Trophoblast cell (in vitro differentiated cells and primary cell): Measurements from ENCODE around the gene DGKD.

Source experiments
- DNase-seq, 2 donors: peaks; one replicate each; pipeline ENCODE4 v3.0.0-alpha.2; 2016
- H2AFZ ChIP-seq: 2 replicates; pipeline ENCODE4 v1.6.1; 2013; ENCODE audit warnings: low read length, moderate library complexity, mild to moderate bottlenecking; ENCODE audit not compliant: insufficient read depth, poor library complexity
- H2AK5ac ChIP-seq: 2 replicates; pipeline ENCODE4 v1.6.1; 2013; ENCODE audit warnings: mild to moderate bottlenecking, low read length
- H2BK120ac ChIP-seq: 2 replicates; pipeline ENCODE4 v1.6.1; 2013; ENCODE audit warnings: low read length, mild to moderate bottlenecking, moderate library complexity; ENCODE audit not compliant: insufficient read depth, poor library complexity
- H2BK12ac ChIP-seq: 2 replicates; pipeline ENCODE4 v1.6.1; 2013; ENCODE audit warnings: mild to moderate bottlenecking, low read length, moderate library complexity
- H2BK5ac ChIP-seq: 2 replicates; pipeline ENCODE4 v1.6.1; 2013; ENCODE audit warnings: low read length, low read depth, moderate library complexity, mild to moderate bottlenecking; ENCODE audit not compliant: poor library complexity
- H3K14ac ChIP-seq: 2 replicates; pipeline ENCODE4 v1.6.1; 2013; ENCODE audit warnings: mild to moderate bottlenecking, low read length
- H3K18ac ChIP-seq: 2 replicates; pipeline ENCODE4 v1.6.1; 2013; ENCODE audit warnings: mild to moderate bottlenecking, low read length
- H3K23ac ChIP-seq: 2 replicates; pipeline ENCODE4 v1.6.1; 2013; ENCODE audit warnings: low read length
- H3K27ac ChIP-seq: 2 replicates; pipeline ENCODE4 v1.5.1; 2013; ENCODE audit warnings: low read depth, mild to moderate bottlenecking, inconsistent platforms, low read length, moderate library complexity
- H3K27me3 ChIP-seq: 2 replicates; pipeline ENCODE4 v1.6.1; 2013; ENCODE audit warnings: inconsistent platforms, mild to moderate bottlenecking, low read length, moderate library complexity; ENCODE audit not compliant: insufficient read depth
- H3K36me3 ChIP-seq, 2 experiments: 1 replicate in 1 of 2; 2 replicates in 1 of 2; pipeline ENCODE4 v1.6.1; 2013; ENCODE audit warnings: low read length in 2 of 2, mild to moderate bottlenecking in 2 of 2, moderate library complexity in 1 of 2; ENCODE audit not compliant: insufficient read depth in 2 of 2, control insufficient read depth in 1 of 2
- H3K4ac ChIP-seq: 2 replicates; pipeline ENCODE4 v1.6.1; 2013; ENCODE audit warnings: low read depth, mild to moderate bottlenecking, low read length, moderate library complexity
- H3K4me1 ChIP-seq, 2 experiments: 1 replicate in 1 of 2; 2 replicates in 1 of 2; pipeline ENCODE4 v1.6.1; 2013; ENCODE audit warnings: low read length in 2 of 2, mild to moderate bottlenecking in 2 of 2, moderate library complexity in 1 of 2; ENCODE audit not compliant: insufficient read depth in 2 of 2, control insufficient read depth in 1 of 2
- H3K4me2 ChIP-seq: 2 replicates; pipeline ENCODE4 v1.6.1; 2013; ENCODE audit warnings: inconsistent platforms, mild to moderate bottlenecking, low read length, moderate library complexity
- H3K4me3 ChIP-seq: 2 replicates; pipeline ENCODE4 v1.5.1; 2013; ENCODE audit warnings: mild to moderate bottlenecking, low read depth, low read length, inconsistent platforms
- H3K79me1 ChIP-seq: one replicate; pipeline ENCODE4 v1.6.1; 2013; ENCODE audit warnings: low read length
- H3K79me2 ChIP-seq: 2 replicates; pipeline ENCODE4 v1.6.1; 2013; ENCODE audit warnings: low read length, mild to moderate bottlenecking; ENCODE audit not compliant: control insufficient read depth, insufficient read depth, poor library complexity
- H3K9ac ChIP-seq: 2 replicates; pipeline ENCODE4 v1.6.1; 2013; ENCODE audit warnings: mild to moderate bottlenecking, low read length
- H3K9me3 ChIP-seq: 2 replicates; pipeline ENCODE4 v1.6.1; 2013; ENCODE audit warnings: low read depth, mild to moderate bottlenecking, control low read depth, inconsistent platforms, low read length; ENCODE audit not compliant: insufficient read depth
- H4K12ac ChIP-seq: 2 replicates; pipeline ENCODE4 v1.6.1; 2013; ENCODE audit warnings: low read depth, mild to moderate bottlenecking, low read length, moderate library complexity
- H4K8ac ChIP-seq: 2 replicates; pipeline ENCODE4 v1.6.1; 2013; ENCODE audit warnings: low read depth, mild to moderate bottlenecking, low read length, moderate library complexity
- H4K91ac ChIP-seq: one replicate; pipeline ENCODE4 v1.6.1; 2013; ENCODE audit warnings: low read depth, mild to moderate bottlenecking, low read length, moderate library complexity
- WGBS: extraction: QIAGEN DNeasy Blood & Tissue Kit; methylation state at CpG from one replicate; pipeline ENCODE4 v1.1.7; 2013; ENCODE audit warnings: missing lambda C conversion rate; ENCODE audit not compliant: insufficient read length, insufficient coverage; ENCODE audit errors: extremely low coverage; 5-methylcytosine and 5-hydroxymethylcytosine counted together

The DGKD gene

GRCh38 chr2:233499928-233500327, 145.6 kb downstream of the DGKD start:
- Histone ChIP-seq H2BK120ac (no peak overlapping the region), H3K9me3 (peaks cover 2% of the 10 kb centered on the region), H2BK12ac (no peak overlapping the region), H3K79me1 (no peaks in the 10 kb centered on the region), H3K27ac (no peak overlapping the region), H2AK5ac (no peak overlapping the region), H4K91ac (no peak overlapping the region), H3K4ac (no peak overlapping the region), H3K27me3 (no peaks in the 10 kb centered on the region), H2BK5ac (no peak overlapping the region), H3K4me3 (no peak overlapping the region), H3K23ac (no peak overlapping the region), H3K14ac (no peak overlapping the region), H3K36me3 (peaks cover 2 to 4% of the 10 kb centered on the region in 2 experiments), H3K18ac (no peak overlapping the region), H3K4me2 (no peak overlapping the region), H3K9ac (no peak overlapping the region), H2AFZ (no peak overlapping the region), H4K12ac (no peak overlapping the region), H3K79me2 (no peaks in the 10 kb centered on the region), H4K8ac (no peak overlapping the region), H3K4me1 (no peaks in the 10 kb centered on the region)
- WGBS: no CpG with 5 or more reads among the region's 2 CpGs
- DNase-seq: no peak

GRCh38 chr2:233501198-233502076, 147.1 kb downstream of the DGKD start:
- H3K23ac ChIP-seq: no peak overlapping the region
- H2BK12ac ChIP-seq: no peak overlapping the region
- H4K8ac ChIP-seq: no peak overlapping the region

GRCh38 chr2:233503481-233503880, 149.2 kb downstream of the DGKD start:
- no peak overlapping the region for H2BK120ac ChIP-seq
- no peak overlapping the region for H4K8ac ChIP-seq
- H3K4me3 ChIP-seq: no peak overlapping the region
- H3K36me3 ChIP-seq: no peaks in the 10 kb centered on the region
- peaks cover 2% of the 10 kb centered on the region for H3K9me3 ChIP-seq
- H3K79me2 ChIP-seq: no peaks in the 10 kb centered on the region
- no peak overlapping the region for H2AFZ ChIP-seq
- H4K12ac ChIP-seq: no peak overlapping the region
- no peak overlapping the region for H3K27ac ChIP-seq
- H2BK12ac ChIP-seq: no peak overlapping the region
- no peaks in the 10 kb centered on the region for H3K4me1 ChIP-seq
- no CpG with 5 or more reads among the region's 1 CpG for WGBS
- H3K27me3 ChIP-seq: no peaks in the 10 kb centered on the region
- no peak overlapping the region for H3K23ac ChIP-seq
- no peak overlapping the region for H4K91ac ChIP-seq
- no peak overlapping the region for H3K4ac ChIP-seq
- H3K18ac ChIP-seq: no peak overlapping the region
- H2AK5ac ChIP-seq: no peak overlapping the region
- DNase-seq: no peak
- H3K9ac ChIP-seq: no peak overlapping the region
- no peaks in the 10 kb centered on the region for H3K79me1 ChIP-seq
- no peak overlapping the region for H3K4me2 ChIP-seq
- no peak overlapping the region for H3K14ac ChIP-seq
- H2BK5ac ChIP-seq: no peak overlapping the region

More at GRCh38 chr2:233501198-233502076, 147.1 kb downstream of the DGKD start:
- DNase-seq: no peak
- Histone ChIP-seq H2BK120ac (no peak overlapping the region), H3K4me1 (no peaks in the 10 kb centered on the region), H3K27ac (no peak overlapping the region), H3K27me3 (no peaks in the 10 kb centered on the region), H4K91ac (no peak overlapping the region), H3K9ac (no peak overlapping the region), H3K36me3 (no peaks in the 10 kb centered on the region), H3K4me3 (no peak overlapping the region), H2BK5ac (no peak overlapping the region), H3K4ac (no peak overlapping the region), H3K18ac (no peak overlapping the region), H3K4me2 (no peak overlapping the region), H3K9me3 (peaks cover 2% of the 10 kb centered on the region), H3K79me1 (no peaks in the 10 kb centered on the region), H2AK5ac (no peak overlapping the region), H3K79me2 (no peaks in the 10 kb centered on the region), H4K12ac (no peak overlapping the region), H2AFZ (no peak overlapping the region), H3K14ac (no peak overlapping the region)
- 100% methylated on average over 1 of the region's 3 CpGs for whole genome bisulfite sequencing

- WGBS: no CpG with 5 or more reads among the region's 1 CpG
- H4K12ac ChIP-seq: no peak overlapping the region
- H3K18ac ChIP-seq: no peak overlapping the region
- no peak overlapping the region for H3K27ac ChIP-seq
- no peaks in the 10 kb centered on the region for H3K27me3 ChIP-seq
- peaks cover 2% of the 10 kb centered on the region for H3K9me3 ChIP-seq
- H4K8ac ChIP-seq: no peak overlapping the region
- no peak overlapping the region for H4K91ac ChIP-seq
- H3K23ac ChIP-seq: no peak overlapping the region
- no peaks in the 10 kb centered on the region for H3K4me1 ChIP-seq
- H3K79me2 ChIP-seq: no peaks in the 10 kb centered on the region
- H2BK120ac ChIP-seq: no peak overlapping the region
- no peak overlapping the region for H3K4me2 ChIP-seq
- no peak overlapping the region for H3K4me3 ChIP-seq
- H2AK5ac ChIP-seq: no peak overlapping the region
- no peaks in the 10 kb centered on the region for H3K79me1 ChIP-seq
- H2BK12ac ChIP-seq: no peak overlapping the region
- no peak overlapping the region for H3K14ac ChIP-seq
- H3K9ac ChIP-seq: no peak overlapping the region
- H2AFZ ChIP-seq: no peak overlapping the region
- no peak for DNase-seq
- H3K36me3 ChIP-seq: no peaks in the 10 kb centered on the region
- H3K4ac ChIP-seq: no peak overlapping the region
- no peak overlapping the region for H2BK5ac ChIP-seq
Measured at GRCh38 chr2:233503947-233504637, 149.8 kb downstream of the DGKD start.
